Mesenteric fat pad (tissue), 1 donor: ENCODE results near the gene EMX1. TPM values are rescaled to one million over a fixed set of nuclear protein-coding genes. Genes with fewer than 3 reads are reported as not detected.
"Not testable (repeated sequence)": the region's sequence is repeated elsewhere in the genome, so short reads cannot be mapped to it uniquely, and the experiment has no call there.

Experiments used
- DNase-seq: peaks from one replicate; pipeline ENCODE4 v3.0.0-alpha.2; 2020; ENCODE audit warnings: low spot score
- total RNA-seq: library from RNA; stranded (reverse); fragmentation: NEBNext Ultra II Directional; extraction: Animal tissue kit (Norgen Biotek cat#: 25700); gene quantifications from one replicate; pipeline ENCODE4 v1.2.1, GENCODE V29; 2021
- donor health status: DM: yes; HTN: yes; CAD: no.

EMX1 gene
- total RNA-seq, 1 donor from 2014 or later, result not detected

DNA sequence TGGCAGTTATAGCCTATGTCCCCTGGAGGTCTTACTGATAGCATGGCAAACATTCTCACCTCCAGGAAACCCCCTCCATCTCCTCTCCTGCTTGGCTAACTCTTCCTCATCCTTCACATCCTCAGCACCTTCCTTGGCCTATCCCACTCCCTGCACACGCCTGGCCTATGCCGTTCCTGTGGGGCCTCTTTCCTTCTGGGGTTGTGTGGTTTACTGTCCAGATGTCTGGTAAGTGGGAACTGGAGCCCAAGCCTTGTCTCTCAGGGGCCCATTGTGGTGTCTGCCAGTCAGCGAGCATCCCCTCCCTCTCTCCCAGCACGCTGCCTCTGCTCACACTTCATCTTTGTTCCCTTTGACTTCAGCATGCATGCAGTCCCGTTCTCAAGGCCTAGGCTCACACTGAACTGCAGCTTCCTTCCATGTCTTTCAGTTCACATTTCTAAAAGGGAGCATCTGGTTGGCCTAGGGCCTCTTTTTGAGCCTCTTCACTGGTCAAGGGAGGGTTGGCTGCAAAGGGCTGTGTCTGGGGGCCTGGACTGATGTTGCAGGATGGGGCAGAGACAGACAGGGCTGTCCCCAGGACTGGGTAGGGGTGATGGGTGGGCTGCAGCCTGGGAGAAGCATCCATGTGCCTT is 17.0 kb upstream of the EMX1 start:
- no peak for DNase-seq

DNA sequence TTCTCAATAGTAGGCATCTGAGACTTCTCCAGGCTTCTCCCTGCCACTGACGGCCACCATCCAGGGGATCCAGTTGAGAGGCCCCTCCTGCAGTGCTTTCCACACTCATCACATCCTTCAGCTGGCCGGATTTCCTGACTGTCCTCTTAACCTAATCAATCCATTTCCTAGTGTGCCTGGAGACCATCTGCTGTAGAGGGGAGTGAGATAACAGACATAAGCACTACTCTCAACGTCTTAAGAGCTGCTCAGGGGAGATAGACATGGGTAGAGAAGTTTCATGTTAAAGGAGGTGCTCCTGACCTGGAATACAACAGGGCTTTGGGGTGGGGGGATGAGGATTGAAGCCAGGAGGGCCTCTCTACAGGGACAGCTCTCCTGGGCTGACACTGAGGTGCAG is 15.9 kb upstream of the EMX1 start:
- no peak for DNase-seq

DNA sequence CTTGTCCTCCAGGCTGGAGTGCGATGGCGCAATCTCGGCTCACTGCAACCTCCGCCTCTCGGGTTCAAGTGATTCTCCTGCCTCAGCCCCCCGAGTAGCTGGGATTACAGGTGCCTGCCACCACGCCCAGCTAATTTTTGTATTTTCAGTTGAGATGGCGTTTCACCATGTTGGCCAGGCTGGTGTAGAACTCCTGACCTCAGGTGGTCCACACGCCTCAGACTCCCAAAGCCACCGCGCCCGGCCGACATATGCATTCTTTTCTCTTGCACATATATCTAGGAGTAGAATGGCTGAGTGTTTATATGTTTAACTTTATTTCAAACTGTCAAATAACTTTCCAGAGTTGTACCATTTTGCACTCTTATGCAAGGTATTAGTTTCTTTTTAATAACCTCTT is 9.9 kb upstream of the EMX1 start:
- not testable (repeated sequence) for DNase-seq

DNA sequence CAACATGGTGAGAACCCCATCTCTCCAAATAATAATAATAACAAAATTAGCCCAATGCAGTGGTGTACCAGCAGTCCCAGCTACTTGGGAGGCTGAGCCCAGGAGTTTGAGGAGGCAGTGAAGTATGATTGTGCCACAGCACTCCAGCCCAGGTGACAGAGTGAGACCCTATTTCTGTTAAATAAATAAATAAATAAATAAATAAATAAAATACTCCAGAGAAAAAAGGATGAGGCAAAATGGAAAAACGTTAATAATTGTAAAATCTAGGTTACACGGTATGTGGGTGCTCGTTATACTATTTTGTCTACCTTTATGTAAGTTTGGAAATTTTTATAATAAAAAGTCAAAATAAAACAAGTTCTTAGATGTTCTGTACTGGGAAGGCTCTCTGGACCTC is 8.6 kb upstream of the EMX1 start:
- no peak for DNase-seq

- DNase-seq, result no peak
These were observed 6.1 kb upstream of the EMX1 start for GRCh38 chr2:72911256-72911655.

GRCh38 chr2:72913486-72914205 is 3.7 kb upstream of the EMX1 start:
- no peak for DNase-seq

- DNase-seq, result no peak
These were observed 3.1 kb upstream of the EMX1 start for GRCh38 chr2:72914206-72914559.

DNA sequence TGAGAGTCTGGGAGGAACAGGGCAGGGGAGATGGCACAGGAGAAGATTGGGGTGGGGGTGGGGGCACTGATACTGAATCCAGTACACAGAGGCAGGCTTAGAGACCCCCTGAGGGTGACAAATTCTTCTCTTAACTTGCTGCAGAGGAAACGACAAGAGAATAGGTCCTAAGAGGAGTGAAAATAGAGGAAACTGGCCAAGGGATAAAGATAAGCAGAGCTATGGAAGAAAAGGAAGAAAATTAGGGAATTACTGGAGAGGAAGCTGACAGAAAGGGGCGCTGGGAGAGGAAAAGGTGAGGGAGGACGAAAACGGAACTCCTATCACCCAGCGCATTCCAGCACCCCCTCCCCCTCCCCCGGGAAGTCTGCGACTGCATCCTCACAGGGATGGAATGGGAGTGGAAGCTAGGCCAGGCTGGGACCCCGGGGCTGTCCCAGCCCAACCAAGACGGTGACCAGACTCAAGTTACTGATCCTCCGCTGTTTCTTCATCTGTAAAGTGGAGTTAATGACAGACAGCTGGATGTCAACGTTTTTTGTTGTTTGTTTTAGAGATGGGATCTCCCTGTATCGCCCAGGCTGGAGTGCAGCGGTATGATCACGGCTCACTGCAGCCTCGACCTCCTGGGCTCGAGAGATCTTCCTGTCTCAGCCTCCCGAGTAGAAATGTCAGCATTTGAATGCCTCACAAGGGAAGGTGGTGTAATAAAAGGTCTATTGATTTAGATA is 2.6 kb upstream of the EMX1 start:
- DNase-seq, result no peak

DNA sequence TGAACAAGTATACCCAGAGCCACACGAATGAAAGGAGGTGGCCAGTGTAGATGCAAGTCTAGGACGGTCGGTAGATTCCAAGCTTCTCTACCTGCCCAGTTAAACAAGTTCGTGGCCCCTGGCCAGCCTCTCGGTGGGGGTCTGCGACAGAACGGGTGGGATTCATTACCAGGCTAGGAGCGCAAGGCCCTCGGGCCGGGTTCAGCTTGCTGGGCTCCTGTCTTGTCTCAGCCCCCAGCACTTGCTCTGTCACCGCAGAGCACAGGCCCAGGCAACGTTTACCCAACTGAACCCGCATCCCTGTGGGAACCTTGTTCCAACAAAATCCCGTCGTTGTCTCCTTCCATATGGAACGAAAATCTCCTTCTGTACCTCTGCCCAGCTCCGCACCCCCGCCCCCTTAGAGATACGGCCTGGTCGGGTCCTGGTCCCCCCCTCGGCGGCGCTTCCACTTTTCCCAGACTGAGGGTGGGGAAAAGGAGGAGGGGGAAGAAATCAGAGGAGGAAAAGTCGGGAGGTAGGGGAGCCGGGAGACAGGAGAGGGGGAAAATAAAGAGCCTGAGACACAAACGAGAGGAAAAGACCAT is 1.9 kb upstream of the EMX1 start:
- no peak for DNase-seq

- peak; percentile 89 for DNase-seq
These were observed 1.2 kb upstream of the EMX1 start for GRCh38 chr2:72915907-72916742.

GRCh38 chr2:72916743-72917137 is 579 bp upstream of the EMX1 start:
- peak; percentile 85 for DNase-seq

GRCh38 chr2:72917877-72918553 is 696 bp downstream of the EMX1 start:
- peak; percentile 88 for DNase-seq

DNA sequence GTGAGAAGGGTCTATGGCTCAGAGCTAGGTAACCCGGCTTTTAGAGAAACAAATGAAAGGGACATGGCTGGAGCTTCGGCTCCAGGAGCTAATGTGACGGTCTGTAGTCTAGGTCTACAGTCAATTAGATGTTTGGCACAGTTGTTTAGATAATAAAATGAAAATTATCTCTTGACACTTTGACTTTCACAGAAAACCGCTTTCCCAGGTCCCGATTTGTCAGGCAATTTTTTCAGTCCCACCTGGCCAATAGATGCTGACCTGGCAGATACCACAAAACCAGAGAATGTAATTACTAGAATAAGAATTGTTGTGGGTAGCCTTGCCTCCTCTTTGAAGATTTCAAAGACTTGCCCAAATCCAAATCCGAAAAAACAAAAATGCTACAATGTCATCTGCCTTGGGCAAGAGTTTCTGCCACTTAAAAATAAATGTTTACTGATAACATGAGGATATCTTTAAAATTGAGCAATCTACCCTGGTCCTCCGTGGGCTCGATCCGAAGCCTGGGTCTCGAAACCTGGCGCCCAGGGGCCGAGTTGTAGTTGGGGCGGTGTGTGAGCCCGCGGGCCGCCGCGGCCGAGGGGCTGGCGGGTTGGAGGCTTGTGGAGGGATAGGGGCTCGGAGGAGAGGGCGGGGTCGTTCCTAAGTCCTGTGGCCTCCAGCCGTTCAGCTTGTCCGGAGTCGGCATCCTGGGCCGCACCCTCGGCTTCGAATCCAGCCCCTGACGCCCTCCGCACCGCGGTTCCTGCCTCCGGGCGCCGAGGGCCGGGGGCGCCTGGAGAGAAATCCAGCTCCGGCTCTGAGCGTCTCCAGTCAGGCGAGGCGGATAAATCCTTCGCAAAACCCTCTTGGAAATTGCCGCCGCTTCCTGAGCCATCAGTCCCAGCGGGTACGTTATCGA is 2.3 kb downstream of the EMX1 start:
- DNase-seq, result peak; percentile 82

- DNase-seq, result peak; percentile 79
These were observed 3.2 kb downstream of the EMX1 start for GRCh38 chr2:72920318-72921087.

DNA sequence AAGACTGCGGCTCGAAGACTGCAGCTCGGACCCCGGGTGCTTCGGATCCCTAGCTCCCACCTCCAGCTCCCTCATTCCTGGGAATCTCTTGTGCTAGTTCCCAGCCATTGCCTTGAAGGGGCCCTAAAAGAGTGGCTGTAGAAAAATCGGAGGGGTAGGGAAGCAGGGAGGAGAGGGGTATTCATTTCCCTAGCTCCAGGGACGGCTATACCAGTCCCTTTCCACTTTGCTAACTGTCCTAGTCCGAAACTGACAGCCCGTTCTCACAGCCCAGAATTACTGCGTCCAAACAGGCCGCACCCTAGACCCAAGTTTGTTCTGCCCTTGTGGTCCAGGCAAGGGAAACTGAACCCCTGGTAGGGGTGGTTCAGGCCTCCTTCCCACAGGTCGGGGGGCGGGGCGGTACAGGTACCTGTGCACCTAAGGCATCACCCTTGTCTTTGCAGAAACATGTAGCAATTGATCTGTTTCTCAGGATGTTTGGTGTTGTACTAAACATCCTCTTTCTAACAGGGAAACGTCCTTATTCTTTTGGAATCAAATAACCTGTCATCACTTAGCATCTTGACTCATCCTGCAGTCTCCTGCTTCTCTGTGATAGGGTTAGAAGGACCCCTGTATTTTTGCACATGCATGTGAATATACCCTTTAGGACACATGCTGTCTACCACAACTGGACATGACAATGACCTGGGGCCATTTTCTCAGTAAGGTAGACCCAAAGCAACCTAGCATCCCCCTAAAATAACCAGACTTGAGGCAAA is 4.0 kb downstream of the EMX1 start:
- DNase-seq, result no peak

DNA sequence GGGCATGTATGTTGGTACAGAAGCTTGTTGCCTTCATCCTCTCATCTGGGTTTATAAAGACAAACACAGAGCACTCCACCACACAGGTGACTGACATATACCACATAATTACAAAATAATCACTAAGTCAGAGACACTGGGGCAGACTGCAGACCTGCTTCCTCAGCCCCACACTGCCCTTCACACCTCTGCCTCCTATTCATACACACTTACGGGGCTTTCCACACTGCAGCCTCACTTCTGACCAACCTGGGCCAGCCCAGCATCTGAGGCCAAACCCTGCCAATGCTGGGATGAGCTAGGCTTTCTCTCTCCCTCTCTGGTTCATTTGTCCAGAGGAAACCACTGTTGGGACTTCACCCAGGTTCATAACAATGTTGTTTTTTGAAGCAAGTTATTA is 4.5 kb downstream of the EMX1 start:
- DNase-seq, result no peak

DNA sequence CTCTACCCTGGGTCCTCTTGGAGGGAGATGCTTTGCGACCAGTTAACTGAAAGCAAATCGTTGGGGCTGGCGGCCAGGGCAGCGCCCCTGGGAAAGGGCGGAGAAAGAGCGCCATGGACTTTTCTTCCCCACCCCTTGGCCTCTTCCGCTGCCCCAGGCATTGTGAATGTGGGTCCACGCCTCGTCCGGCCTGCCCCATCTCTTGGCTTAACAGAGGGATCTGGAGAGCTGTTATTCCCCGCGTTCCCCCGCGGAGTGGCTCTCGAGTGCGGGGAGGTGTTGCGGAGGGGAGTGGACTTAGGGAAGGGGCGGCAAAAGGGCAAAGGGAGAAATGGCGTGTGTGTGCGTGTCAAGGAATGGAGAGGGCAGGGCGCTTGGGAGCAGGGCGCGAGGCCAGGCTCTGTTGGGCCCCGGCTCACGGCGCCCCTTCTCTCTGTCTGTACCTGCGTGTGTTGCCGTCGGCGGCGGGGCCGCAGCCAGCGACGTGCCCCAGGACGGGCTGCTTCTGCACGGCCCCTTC is 6.6 kb downstream of the EMX1 start:
- peak; percentile 89 for DNase-seq
